PC-9 (cell line): ENCODE measurements around the gene FEN1. TPM values are rescaled to one million over a fixed set of nuclear protein-coding genes. Genes with fewer than 3 reads are reported as not detected.
A peak's percentile ranks its signal among the peaks of the same experiment; 100 is the strongest.

Experiments used
- BruUV-seq: library from RNA; stranded (reverse); fragments of 400-500 nt; replicated peaks from 2 replicates; lab custom pipeline; 2021; lab: Mats Ljungman, UMichigan
- CTCF ChIA-PET: fragments of 300-600 bp; sonication (Branson Sonifier 250); formaldehyde crosslinking; loops from one replicate; lab custom pipeline; 2022; ENCODE audit warnings: antibody characterized with exemption; lab: Charles Lee
- POLR2A ChIA-PET: fragments of 300-600 bp; sonication (Branson Sonifier 250); formaldehyde crosslinking; loops from one replicate; lab custom pipeline; 2022; ENCODE audit warnings: antibody characterized with exemption; ENCODE audit not compliant: unreplicated experiment; lab: Charles Lee
- DNase-seq, 2 experiments: peaks; one replicate each; pipeline versions ENCODE4 v3.0.0 to v3.0.0-alpha.2; 2015 to 2022; ENCODE audit warnings: mixed read lengths in 1 of 2
- H2AFZ ChIP-seq: fragments of 200-600 bp; sonication (generic); 2 replicates; pipeline ENCODE4 v1.8.1; 2017; ENCODE audit warnings: antibody characterized with exemption
- H3F3A ChIP-seq: fragments of 200-600 bp; sonication (generic); 2 replicates; pipeline ENCODE4 v1.8.1; 2017; ENCODE audit warnings: antibody characterized with exemption, mild to moderate bottlenecking, low read depth; ENCODE audit not compliant: insufficient read depth
- H3K27ac ChIP-seq: fragments of 200-600 bp; sonication (generic); 2 replicates; pipeline ENCODE4 v1.6.1; 2016; ENCODE audit warnings: mixed run types
- H3K27me3 ChIP-seq: fragments of 200-600 bp; sonication (generic); 2 replicates; pipeline ENCODE4 v1.6.1; 2016; ENCODE audit warnings: low read depth, mixed run types; ENCODE audit not compliant: insufficient read depth
- H3K36me3 ChIP-seq: fragments of 200-600 bp; sonication (generic); 2 replicates; pipeline ENCODE4 v1.6.1; 2016; ENCODE audit warnings: low read depth, mixed run types
- H3K4me1 ChIP-seq: fragments of 200-600 bp; sonication (generic); replicated peaks from 2 replicates; pipeline ENCODE4 v1.6.1; 2016; ENCODE audit warnings: mixed run types; ENCODE audit not compliant: insufficient read depth
- H3K4me2 ChIP-seq: fragments of 200-600 bp; sonication (generic); 2 replicates; pipeline ENCODE4 v1.6.1; 2017; ENCODE audit warnings: mixed run types
- H3K4me3 ChIP-seq: fragments of 200-600 bp; sonication (generic); 2 replicates; pipeline ENCODE4 v1.6.1; 2016; ENCODE audit warnings: mixed run types
- H3K79me2 ChIP-seq: fragments of 200-600 bp; sonication (generic); 2 replicates; pipeline ENCODE4 v1.6.1; 2017; ENCODE audit warnings: low read depth, mixed run types
- H3K9me2 ChIP-seq: fragments of 200-600 bp; sonication (generic); 2 replicates; pipeline ENCODE4 v1.8.1; 2017; ENCODE audit warnings: mild to moderate bottlenecking; ENCODE audit not compliant: insufficient read depth
- H3K9me3 ChIP-seq: fragments of 200-600 bp; sonication (generic); 2 replicates; pipeline ENCODE4 v1.8.1; 2016; ENCODE audit warnings: low read depth; ENCODE audit not compliant: insufficient read depth
- H4K20me1 ChIP-seq: fragments of 200-600 bp; sonication (generic); 2 replicates; pipeline ENCODE4 v1.8.1; 2017; ENCODE audit not compliant: insufficient read depth
- EZH2 ChIP-seq: fragments of 200-600 bp; sonication (generic); IDR thresholded peaks from 2 replicates; pipeline ENCODE4 v1.8.0; 2017; ENCODE audit warnings: antibody characterized with exemption, low read depth
- intact Hi-C: fragments of 100-400 bp; cut with micrococcal nuclease; formaldehyde crosslinking; loops from one replicate; pipeline ENCODE4 v1.10.0; 2022; ENCODE audit not compliant: unreplicated experiment
- total RNA-seq: library from RNA; stranded (reverse); gene quantifications from 2 replicates; pipeline ENCODE4 v1.2.3, GENCODE V29; 2021
- TF ChIP-seq, protein P1 (sequence below): fragments of 200-600 bp; sonication (generic); conservative IDR thresholded peaks from 2 replicates; pipeline ENCODE4 v1.6.1; 2017; ENCODE audit warnings: mixed run types, antibody characterized with exemption, mild to moderate bottlenecking, moderate library complexity

The FEN1 gene
- total RNA-seq, 1 experiment from 2014 or later: 60.9 TPM

DNA sequence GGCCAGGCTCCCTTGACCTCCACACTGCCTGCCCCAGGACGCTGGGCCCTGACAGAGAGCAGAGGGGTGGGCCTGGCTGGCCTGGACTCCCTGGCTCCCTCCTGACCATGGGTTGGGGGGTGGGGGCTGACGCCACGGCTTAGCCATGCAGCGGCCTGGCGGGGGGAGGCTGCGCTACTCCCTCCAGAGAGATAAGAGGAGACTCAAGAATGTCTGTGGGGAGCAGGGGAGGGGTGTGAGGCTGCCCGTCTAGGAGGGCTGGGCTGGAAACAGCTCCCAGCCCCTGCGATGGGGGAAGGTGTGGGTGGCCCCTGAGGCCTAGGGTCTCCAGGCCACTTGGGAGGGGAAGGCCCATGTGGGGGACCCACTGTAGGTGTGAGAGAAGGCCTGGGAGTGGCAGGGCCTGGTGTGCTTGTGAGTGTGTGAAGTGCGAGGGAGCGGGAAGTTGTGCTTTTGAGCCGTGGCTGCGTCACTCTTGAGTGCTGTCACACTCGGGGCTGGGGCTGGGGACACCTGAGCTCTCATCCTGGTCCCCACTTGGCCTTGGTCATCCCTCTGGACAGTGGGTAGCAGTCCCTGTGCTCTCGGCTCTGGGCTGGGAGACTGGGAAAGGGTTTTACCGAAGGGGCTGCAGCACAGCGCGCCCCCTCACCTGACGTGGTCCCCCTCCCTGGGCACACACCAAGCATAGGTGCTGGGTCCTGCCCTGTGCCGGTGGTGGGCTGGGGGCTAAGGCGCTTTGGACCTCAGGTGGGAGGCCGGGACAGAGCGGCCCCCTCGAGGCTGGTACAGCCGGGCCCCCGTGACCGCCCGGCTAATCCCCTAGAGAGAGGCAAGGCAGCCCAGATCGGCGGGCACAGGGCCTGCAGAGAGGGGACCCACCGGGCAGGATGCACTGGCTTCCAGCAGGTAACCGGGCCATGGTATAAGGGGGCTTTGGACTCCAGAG lies 37.9 kb upstream of the FEN1 start:
- Histone ChIP-seq H3K4me2 (peak overlapping the region; percentile 74; the same call in 1 of the 2 replicates), H3K27me3 (no peaks in the 10 kb centered on the region), H3K9me3 (no peaks in the 10 kb centered on the region), H4K20me1 (no peaks in the 10 kb centered on the region), H3K4me1 (peaks cover 22% of the 10 kb centered on the region), H3F3A (peaks cover 6% of the 10 kb centered on the region; the same call in 1 of the 2 replicates), H3K4me3 (no peak overlapping the region), H3K9me2 (no peaks in the 10 kb centered on the region), H3K79me2 (no peaks in the 10 kb centered on the region; the same call in 1 of the 2 replicates), H3K27ac (no peak overlapping the region), H2AFZ (no peak overlapping the region), H3K36me3 (no peaks in the 10 kb centered on the region)
- no peak for DNase-seq
- POLR2A ChIA-PET: no interaction called here
- intact Hi-C loops: no loop called here
- BruUV-seq: no TSS peak
- TF ChIP-seq, protein P1, sequence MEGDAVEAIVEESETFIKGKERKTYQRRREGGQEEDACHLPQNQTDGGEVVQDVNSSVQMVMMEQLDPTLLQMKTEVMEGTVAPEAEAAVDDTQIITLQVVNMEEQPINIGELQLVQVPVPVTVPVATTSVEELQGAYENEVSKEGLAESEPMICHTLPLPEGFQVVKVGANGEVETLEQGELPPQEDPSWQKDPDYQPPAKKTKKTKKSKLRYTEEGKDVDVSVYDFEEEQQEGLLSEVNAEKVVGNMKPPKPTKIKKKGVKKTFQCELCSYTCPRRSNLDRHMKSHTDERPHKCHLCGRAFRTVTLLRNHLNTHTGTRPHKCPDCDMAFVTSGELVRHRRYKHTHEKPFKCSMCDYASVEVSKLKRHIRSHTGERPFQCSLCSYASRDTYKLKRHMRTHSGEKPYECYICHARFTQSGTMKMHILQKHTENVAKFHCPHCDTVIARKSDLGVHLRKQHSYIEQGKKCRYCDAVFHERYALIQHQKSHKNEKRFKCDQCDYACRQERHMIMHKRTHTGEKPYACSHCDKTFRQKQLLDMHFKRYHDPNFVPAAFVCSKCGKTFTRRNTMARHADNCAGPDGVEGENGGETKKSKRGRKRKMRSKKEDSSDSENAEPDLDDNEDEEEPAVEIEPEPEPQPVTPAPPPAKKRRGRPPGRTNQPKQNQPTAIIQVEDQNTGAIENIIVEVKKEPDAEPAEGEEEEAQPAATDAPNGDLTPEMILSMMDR: no peak
- TF ChIP-seq EZH2: no peak
- CTCF ChIA-PET: no interaction called here

DNA sequence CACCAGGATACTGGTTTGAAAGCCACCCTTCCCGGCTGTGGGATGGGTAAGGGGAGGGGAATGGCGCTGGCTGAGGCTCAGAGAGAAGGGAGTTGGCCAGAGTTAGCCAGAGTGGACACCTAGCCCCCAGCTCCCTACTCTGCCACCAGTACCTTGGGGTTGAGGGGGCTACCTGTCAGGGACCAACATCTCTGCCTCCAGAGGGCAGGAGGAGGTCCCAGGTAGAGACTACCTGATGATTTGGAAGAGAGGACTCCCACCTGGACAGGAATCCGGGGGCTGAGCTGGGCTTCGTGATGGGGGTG lies 36.6 kb upstream of the FEN1 start:
- peaks cover 6% of the 10 kb centered on the region; the same call in 1 of the 2 replicates for H3F3A ChIP-seq
- TF ChIP-seq EZH2: no peak
- TF ChIP-seq, protein P1: no peak
- ChIA-PET CTCF (no interaction called here), POLR2A (no interaction called here)
- intact Hi-C loops: no loop called here
- peak overlapping the region; percentile 75; the same call in 1 of the 2 replicates for H2AFZ ChIP-seq
- no peak overlapping the region; the same call in 1 of the 2 replicates for H3K4me3 ChIP-seq
- no peaks in the 10 kb centered on the region for H3K36me3 ChIP-seq
- H3K4me1 ChIP-seq: peaks cover 22% of the 10 kb centered on the region
- H3K4me2 ChIP-seq: peak overlapping the region; percentile 74
- H4K20me1 ChIP-seq: no peaks in the 10 kb centered on the region
- no peaks in the 10 kb centered on the region for H3K27me3 ChIP-seq
- H3K9me2 ChIP-seq: no peaks in the 10 kb centered on the region
- no peaks in the 10 kb centered on the region for H3K9me3 ChIP-seq
- no peaks in the 10 kb centered on the region; the same call in 1 of the 2 replicates for H3K79me2 ChIP-seq
- peak overlapping the region; percentile 68; the same call in 1 of the 2 replicates for H3K27ac ChIP-seq
- no peak for DNase-seq
- no TSS peak for BruUV-seq

DNA sequence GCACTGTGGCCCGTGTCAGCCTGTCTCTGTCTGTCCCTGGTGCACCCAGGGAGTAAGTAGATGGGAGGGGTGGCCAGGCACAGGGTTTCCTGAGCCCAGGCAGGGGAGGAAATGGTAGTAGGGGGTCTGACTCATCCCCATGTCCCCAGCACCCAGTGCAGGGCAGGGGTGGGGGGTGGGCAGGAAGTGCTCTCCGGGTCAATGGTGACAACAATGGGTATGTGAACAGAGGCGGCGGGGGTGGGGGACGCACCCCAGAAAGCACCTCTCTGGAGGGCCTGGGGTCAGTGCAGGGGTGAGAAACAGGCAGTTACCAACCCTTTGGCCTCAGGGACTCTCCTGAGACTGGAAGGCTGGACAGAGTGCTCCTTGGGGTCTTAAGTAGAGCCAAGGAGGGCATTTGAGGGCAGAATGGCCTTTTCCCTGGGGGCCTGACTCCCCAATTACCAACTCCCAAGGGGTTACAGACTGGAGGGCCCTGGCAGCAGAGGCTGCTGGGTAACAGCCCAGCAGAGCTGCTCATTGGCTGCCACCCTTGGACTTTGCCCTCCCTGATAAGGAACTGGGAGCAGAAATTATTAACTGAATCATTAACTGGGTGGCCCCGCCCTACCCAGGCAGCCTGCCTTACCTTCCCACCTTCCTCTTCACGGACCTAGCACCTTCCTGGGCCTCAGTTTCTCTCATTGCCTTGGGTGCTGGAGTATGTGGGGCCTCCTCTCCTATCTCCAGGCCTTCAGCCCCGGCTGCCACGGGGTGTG lies 36.1 kb upstream of the FEN1 start:
- H3K4me3 ChIP-seq: no peak overlapping the region; the same call in 1 of the 2 replicates
- H3K79me2 ChIP-seq: no peaks in the 10 kb centered on the region; the same call in 1 of the 2 replicates
- ChIA-PET POLR2A (no interaction called here), CTCF (no interaction called here)
- H3F3A ChIP-seq: peaks cover 6% of the 10 kb centered on the region; the same call in 1 of the 2 replicates
- no peaks in the 10 kb centered on the region for H3K9me2 ChIP-seq
- BruUV-seq: no TSS peak
- intact Hi-C loops: no loop called here
- no peaks in the 10 kb centered on the region for H3K27me3 ChIP-seq
- peak overlapping the region; percentile 74 for H3K4me2 ChIP-seq
- no peaks in the 10 kb centered on the region for H4K20me1 ChIP-seq
- H3K27ac ChIP-seq: peak overlapping the region; percentile 68
- TF ChIP-seq, protein P1: no peak
- TF ChIP-seq EZH2: no peak
- peak; percentile 42 to 79 for DNase-seq
- no peaks in the 10 kb centered on the region for H3K36me3 ChIP-seq
- H3K9me3 ChIP-seq: no peaks in the 10 kb centered on the region
- H2AFZ ChIP-seq: peak overlapping the region; percentile 75
- H3K4me1 ChIP-seq: peaks cover 22% of the 10 kb centered on the region
